K562 (cell line): Measurements from ENCODE around the gene SHANK1. TPM values are rescaled to one million over a fixed set of nuclear protein-coding genes. Genes with fewer than 3 reads are reported as not detected.
A peak's percentile ranks its signal among the peaks of the same experiment; 100 is the strongest.

ENCODE experiments used
- ATF1 ChIP-seq, 2 experiments: fragments of 450-650 bp in 1 of 2; IDR thresholded peaks; 2 replicates each; pipeline ENCODE4 v1.6.1; 2016; ENCODE audit warnings: missing compliant biosample characterization in 1 of 2, missing genetic modification characterization in 1 of 2
- BCOR ChIP-seq: fragments of 450-650 bp; IDR thresholded peaks from 2 replicates; pipeline ENCODE4 v1.6.1; 2016
- CHD7 ChIP-seq: fragments of 200-600 bp; sonication (generic); IDR thresholded peaks from one replicate; pipeline ENCODE4 v1.6.1; 2012; ENCODE audit warnings: mild to moderate bottlenecking, low read depth, low read length, inconsistent platforms
- FIP1L1 ChIP-seq: fragments of 200-400 bp; formaldehyde crosslinking; IDR thresholded peaks from 2 replicates; pipeline ENCODE4 v1.6.1; 2018; ENCODE audit warnings: mild to moderate bottlenecking, low read depth, low read length; ENCODE audit not compliant: poor library complexity, severe bottlenecking
- HDGF ChIP-seq: fragments of 450-650 bp; IDR thresholded peaks from 2 replicates; pipeline ENCODE4 v1.6.1; 2016
- IFI16 ChIP-seq: fragments of 250-450 bp; sonication (Bioruptor Pico); IDR thresholded peaks from 2 replicates; pipeline ENCODE4 v2.1.2; 2022; ENCODE audit warnings: mild to moderate bottlenecking, inconsistent platforms
- LARP7 ChIP-seq: fragments of 450-650 bp; IDR thresholded peaks from 2 replicates; pipeline ENCODE4 v1.6.1; 2016
- MLLT1 ChIP-seq, 2 experiments: fragments of 450-650 bp; IDR thresholded peaks; 2 replicates each; pipeline ENCODE4 v1.6.1; 2016
- PTRF ChIP-seq: fragments of 450-650 bp; IDR thresholded peaks from 2 replicates; pipeline ENCODE4 v1.6.1; 2016; ENCODE audit warnings: mild to moderate bottlenecking, missing genetic modification characterization, missing compliant biosample characterization
- ZBTB2 ChIP-seq: fragments of 450-650 bp; IDR thresholded peaks from 2 replicates; pipeline ENCODE4 v1.6.1; 2016; ENCODE audit warnings: antibody characterized with exemption
- ZFX ChIP-seq: sonication (generic); formaldehyde crosslinking; IDR thresholded peaks from 2 replicates; pipeline ENCODE4 v1.8.0; 2022; ENCODE audit warnings: mild to moderate bottlenecking, missing genetic modification reagents, moderate library complexity
- ZNF589 ChIP-seq: fragments of 200-800 bp; sonication (Bioruptor generic); IDR thresholded peaks from 2 replicates; pipeline ENCODE4 v1.6.1; 2016; ENCODE audit warnings: low read depth, missing genetic modification characterization, missing compliant biosample characterization
- ZNF696 ChIP-seq: fragments of 250-450 bp; sonication (Bioruptor Pico); conservative IDR thresholded peaks from 2 replicates; pipeline ENCODE4 v1.4.0; 2020; ENCODE audit warnings: mild to moderate bottlenecking, moderate library complexity
- polyA plus RNA-seq, 8 experiments: library from polyadenylated mRNA; depleted of rRNA in 4 of 8; stranded (reverse) in 5 of 8; unstranded in 3 of 8; fragments of >200 nt; fragmentation: Nextera tagmentation in 2 of 8; fragmentation: Illumina TruSeq in 1 of 8; extraction: Ambion mirVana in 2 of 8; extraction: Trizol in 1 of 8; gene quantifications; 2 replicates each; pipeline versions ENCODE4 v1.2.1 to v1.2.3, GENCODE V29; 2011 to 2014; ENCODE audit warnings: inconsistent platforms in 1 of 8, missing spikeins in 1 of 8
- total RNA-seq, 7 experiments: library from RNA; depleted of rRNA in 6 of 7; stranded (reverse); fragments of >200 nt in 6 of 7; fragmentation: Illumina TruSeq in 2 of 7; extraction: Trizol in 2 of 7; gene quantifications; 2 replicates each; pipeline versions ENCODE4 v1.2.1 to v1.2.3, GENCODE V29; 2011 to 2021; ENCODE audit warnings: low replicate concordance in 1 of 7

The SHANK1 gene
- total and polyA plus RNA-seq, 9 of the 15 experiments (the other 6 are each of a cell fraction or from before 2014, with no cell fraction given), result 0.33 to 1.3 (median 0.55) TPM; not detected in 2

GRCh38 chr19:50649433-50650391, 69.9 kb downstream of the SHANK1 start, which contains the start of gene C19orf81 (continued):
- peak; percentile 47 to 68; a peak in 1 of 4 replicates for TF ChIP-seq MLLT1 (IDR thresholded peaks at IDR 0.05)
- TF ChIP-seq ZNF589 (CRISPR knock-in tag), result peak; percentile 66; the same call in 1 of the 2 replicates
- no peak for TF ChIP-seq PTRF
- 0 out of 2 replicates have a peak, but pooled peaks have one; percentile 45 for TF ChIP-seq ZBTB2
- TF ChIP-seq LARP7, result 0 out of 2 replicates have a peak, but pooled peaks have one; percentile 77
- no peak for TF ChIP-seq ZNF696 (CRISPR knock-in tag)
- peak; percentile 99 for TF ChIP-seq HDGF
- TF ChIP-seq ATF1 (CRISPR knock-in tag; IDR thresholded peaks at IDR 0.05), result no peak
- peak; percentile 31; the same call in 1 of the 2 replicates for TF ChIP-seq ATF1 (tag; IDR thresholded peaks at IDR 0.05)
- TF ChIP-seq IFI16 (CRISPR knock-in tag), result no peak
- TF ChIP-seq CHD7, result no peak
- TF ChIP-seq FIP1L1, result no peak
- TF ChIP-seq BCOR, result 0 out of 2 replicates have a peak, but pooled peaks have one; percentile 19
- peak; percentile 44; the same call in 1 of the 2 replicates for TF ChIP-seq ZFX (CRISPR knock-in tag)
